Astrocyte (in vitro differentiated cells and primary cell): ENCODE data around the gene HMGXB3. TPM values are rescaled to one million over a fixed set of nuclear protein-coding genes. Genes with fewer than 3 reads are reported as not detected.

Source experiments
- DNase-seq: peaks from one replicate; pipeline ENCODE4 v3.0.0-alpha.2; 2010; ENCODE audit warnings: low read depth
- FAIRE-seq: peaks from 2 replicates; lab custom pipeline; 2011; peaks lifted over from hg19 to GRCh38; lab: Jason Lieb, UNC
- H2AFZ ChIP-seq: 2 replicates; pipeline ENCODE4 v1.6.0; 2012; ENCODE audit warnings: low read depth, low read length, inconsistent platforms
- H3K27ac ChIP-seq: 2 replicates; pipeline ENCODE4 v1.5.1; 2011; ENCODE audit warnings: low read depth, low read length, inconsistent platforms
- H3K27me3 ChIP-seq: 2 replicates; pipeline ENCODE4 v1.6.0; 2011; ENCODE audit warnings: low read length, inconsistent platforms; ENCODE audit not compliant: insufficient read depth
- H3K36me3 ChIP-seq: 2 replicates; pipeline ENCODE4 v1.5.1; 2011; ENCODE audit warnings: low read length, inconsistent platforms; ENCODE audit not compliant: insufficient read depth
- H3K4me1 ChIP-seq: 2 replicates; pipeline ENCODE4 v1.5.1; 2011; ENCODE audit warnings: low read length, inconsistent platforms; ENCODE audit not compliant: insufficient read depth
- H3K4me2 ChIP-seq: 2 replicates; pipeline ENCODE4 v1.6.0; 2012; ENCODE audit warnings: low read length, inconsistent platforms
- H3K4me3 ChIP-seq: 2 replicates; pipeline ENCODE4 v1.5.1; 2011; ENCODE audit warnings: low read depth, mild to moderate bottlenecking, low read length, inconsistent platforms; ENCODE audit not compliant: insufficient read depth
- H3K79me2 ChIP-seq: 2 replicates; pipeline ENCODE4 v1.6.0; 2012; ENCODE audit warnings: mild to moderate bottlenecking, low read length, inconsistent platforms; ENCODE audit not compliant: insufficient read depth
- H3K9ac ChIP-seq: 2 replicates; pipeline ENCODE4 v1.6.0; 2012; ENCODE audit warnings: mild to moderate bottlenecking, low read length, inconsistent platforms
- H3K9me3 ChIP-seq: 2 replicates; pipeline ENCODE4 v1.5.1; 2012; ENCODE audit warnings: low read depth, mild to moderate bottlenecking, low read length, inconsistent platforms; ENCODE audit not compliant: insufficient read depth
- H4K20me1 ChIP-seq: 2 replicates; pipeline ENCODE4 v1.6.0; 2012; ENCODE audit warnings: low read length, inconsistent platforms; ENCODE audit not compliant: insufficient read depth
- H3K27ac Mint-ChIP-seq: one replicate; pipeline ENCODE4 v1.8.0; 2021; ENCODE audit warnings: mild to moderate bottlenecking, mixed read lengths; ENCODE audit not compliant: unreplicated experiment
- H3K27me3 Mint-ChIP-seq: one replicate; pipeline ENCODE4 v1.8.0; 2021; ENCODE audit warnings: low read depth, mixed read lengths; ENCODE audit not compliant: unreplicated experiment
- H3K36me3 Mint-ChIP-seq: one replicate; pipeline ENCODE4 v1.8.0; 2021; ENCODE audit warnings: low read depth, mixed read lengths; ENCODE audit not compliant: unreplicated experiment
- H3K4me1 Mint-ChIP-seq: one replicate; pipeline ENCODE4 v1.8.0; 2021; ENCODE audit warnings: low read depth, mixed read lengths; ENCODE audit not compliant: unreplicated experiment
- H3K4me3 Mint-ChIP-seq: one replicate; pipeline ENCODE4 v1.8.0; 2021; ENCODE audit warnings: mild to moderate bottlenecking, moderate library complexity, mixed read lengths; ENCODE audit not compliant: unreplicated experiment
- H3K9me3 Mint-ChIP-seq: one replicate; pipeline ENCODE4 v1.8.0; 2021; ENCODE audit warnings: mild to moderate bottlenecking, mixed read lengths; ENCODE audit not compliant: unreplicated experiment
- EZH2 ChIP-seq: IDR thresholded peaks from 2 replicates; pipeline ENCODE4 v1.6.1; 2012; ENCODE audit warnings: mild to moderate bottlenecking, low read length, inconsistent platforms; ENCODE audit not compliant: insufficient read depth
- total RNA-seq: library from RNA; stranded (reverse); gene quantifications from 2 replicates; pipeline ENCODE4 v1.2.1, GENCODE V29; 2021
- TF ChIP-seq, protein P1 (sequence below): IDR thresholded peaks from 2 replicates; pipeline ENCODE4 v1.5.1; 2011; ENCODE audit warnings: low read depth, mild to moderate bottlenecking, inconsistent platforms, low read length, moderate library complexity; ENCODE audit not compliant: insufficient read depth

HMGXB3 gene
- total RNA-seq, 1 donor from 2014 or later = 58.1 TPM

GRCh38 chr5:150080696-150081435 is 80.3 kb downstream of the HMGXB3 start:
- TF ChIP-seq, protein P1, sequence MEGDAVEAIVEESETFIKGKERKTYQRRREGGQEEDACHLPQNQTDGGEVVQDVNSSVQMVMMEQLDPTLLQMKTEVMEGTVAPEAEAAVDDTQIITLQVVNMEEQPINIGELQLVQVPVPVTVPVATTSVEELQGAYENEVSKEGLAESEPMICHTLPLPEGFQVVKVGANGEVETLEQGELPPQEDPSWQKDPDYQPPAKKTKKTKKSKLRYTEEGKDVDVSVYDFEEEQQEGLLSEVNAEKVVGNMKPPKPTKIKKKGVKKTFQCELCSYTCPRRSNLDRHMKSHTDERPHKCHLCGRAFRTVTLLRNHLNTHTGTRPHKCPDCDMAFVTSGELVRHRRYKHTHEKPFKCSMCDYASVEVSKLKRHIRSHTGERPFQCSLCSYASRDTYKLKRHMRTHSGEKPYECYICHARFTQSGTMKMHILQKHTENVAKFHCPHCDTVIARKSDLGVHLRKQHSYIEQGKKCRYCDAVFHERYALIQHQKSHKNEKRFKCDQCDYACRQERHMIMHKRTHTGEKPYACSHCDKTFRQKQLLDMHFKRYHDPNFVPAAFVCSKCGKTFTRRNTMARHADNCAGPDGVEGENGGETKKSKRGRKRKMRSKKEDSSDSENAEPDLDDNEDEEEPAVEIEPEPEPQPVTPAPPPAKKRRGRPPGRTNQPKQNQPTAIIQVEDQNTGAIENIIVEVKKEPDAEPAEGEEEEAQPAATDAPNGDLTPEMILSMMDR = no peak
- TF ChIP-seq EZH2 = no peak
- Histone ChIP-seq H3K36me3 (no peaks in the 10 kb centered on the region), H2AFZ (no peak overlapping the region), H3K9me3 (no peaks in the 10 kb centered on the region), H3K9ac (no peak overlapping the region), H3K4me3 (no peak overlapping the region), H3K4me1 (peaks cover 6% of the 10 kb centered on the region), H4K20me1 (no peaks in the 10 kb centered on the region), H3K79me2 (no peaks in the 10 kb centered on the region), H3K27ac (no peak overlapping the region), H3K27me3 (no peaks in the 10 kb centered on the region), H3K4me2 (no peak overlapping the region)
- H3K9me3 Mint-ChIP-seq = peaks cover 3% of the 10 kb centered on the region
- peaks cover 4% of the 10 kb centered on the region for H3K4me1 Mint-ChIP-seq
- peaks cover 6% of the 10 kb centered on the region for H3K36me3 Mint-ChIP-seq
- FAIRE-seq = no peak
- H3K27ac Mint-ChIP-seq = no peak overlapping the region
- H3K4me3 Mint-ChIP-seq = no peak overlapping the region
- DNase-seq = no peak
- H3K27me3 Mint-ChIP-seq = peaks cover 52% of the 10 kb centered on the region

DNA sequence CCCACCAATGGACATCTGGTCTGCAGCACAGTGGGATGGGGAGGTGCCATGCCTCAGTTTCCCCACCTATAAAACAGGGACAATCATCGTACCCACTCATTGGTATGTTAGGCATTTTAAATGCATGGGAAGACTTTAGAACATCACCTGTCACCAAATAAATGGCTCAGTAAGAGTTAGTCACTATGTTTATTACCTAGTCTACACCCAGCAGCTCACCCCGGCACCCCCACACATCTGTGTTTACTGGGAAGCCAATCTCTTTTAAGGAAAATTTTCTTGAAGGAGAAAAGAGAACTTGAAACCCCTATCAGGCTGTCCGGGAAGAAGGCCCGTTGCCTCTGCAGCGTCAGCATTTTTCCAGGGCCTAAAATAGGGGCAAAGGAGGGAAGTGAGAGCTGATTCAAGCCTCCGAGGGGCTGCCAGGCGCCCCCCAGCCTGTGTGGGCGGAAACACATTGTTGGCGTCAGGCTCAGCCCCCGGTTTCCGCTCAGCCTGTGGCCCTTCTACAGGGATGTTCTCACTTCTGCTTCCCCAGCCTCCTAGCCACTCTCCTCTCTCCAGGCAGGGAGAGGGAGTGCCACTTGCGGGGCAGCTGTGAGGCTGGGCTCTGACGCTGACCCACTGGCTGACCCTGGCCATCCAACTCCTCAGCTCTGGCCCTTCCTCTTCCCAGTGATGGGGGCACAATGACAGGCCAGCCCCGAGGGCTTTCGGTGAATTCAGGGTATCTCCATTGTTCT is 81.2 kb downstream of the HMGXB3 start:
- Histone ChIP-seq H4K20me1 (no peaks in the 10 kb centered on the region), H3K27me3 (no peaks in the 10 kb centered on the region), H3K79me2 (no peaks in the 10 kb centered on the region), H3K4me1 (peaks cover 6% of the 10 kb centered on the region), H3K4me3 (no peak overlapping the region), H3K36me3 (no peaks in the 10 kb centered on the region), H3K9me3 (no peaks in the 10 kb centered on the region), H2AFZ (peak overlapping the region; percentile 60), H3K4me2 (peak overlapping the region; percentile 20), H3K9ac (no peak overlapping the region), H3K27ac (no peak overlapping the region)
- no peak overlapping the region for H3K4me3 Mint-ChIP-seq
- DNase-seq (no peak), FAIRE-seq (no peak)
- no peak overlapping the region for H3K27ac Mint-ChIP-seq
- peaks cover 57% of the 10 kb centered on the region for H3K27me3 Mint-ChIP-seq
- TF ChIP-seq, protein P1 = no peak
- TF ChIP-seq EZH2 = no peak
- H3K9me3 Mint-ChIP-seq = peaks cover 3% of the 10 kb centered on the region
- peaks cover 4% of the 10 kb centered on the region for H3K4me1 Mint-ChIP-seq
- peaks cover 6% of the 10 kb centered on the region for H3K36me3 Mint-ChIP-seq
